OCI-LY7 (cell line): ENCODE results near the gene MACROD2. TPM values are rescaled to one million over a fixed set of nuclear protein-coding genes. Genes with fewer than 3 reads are reported as not detected.
A peak's percentile ranks its signal among the peaks of the same experiment; 100 is the strongest.

Experiments
- BruUV-seq: library from RNA; stranded (reverse); fragments of 400-500 nt; replicated peaks from 2 replicates; lab custom pipeline; 2021; lab: Mats Ljungman, UMichigan
- CTCF ChIA-PET: fragments of 300-600 bp; sonication (Branson Sonifier 250); formaldehyde crosslinking; loops from one replicate; lab custom pipeline; 2022; ENCODE audit warnings: antibody characterized with exemption; ENCODE audit not compliant: unreplicated experiment; lab: Charles Lee
- POLR2A ChIA-PET: fragments of 300-600 bp; sonication (Branson Sonifier 250); formaldehyde crosslinking; loops from one replicate; lab custom pipeline; 2022; ENCODE audit warnings: antibody characterized with exemption; lab: Charles Lee
- DNase-seq: peaks from one replicate; pipeline ENCODE4 v3.0.0-alpha.2; 2015; ENCODE audit warnings: low spot score
- H2AFZ ChIP-seq: fragments of 200-600 bp; sonication (generic), shearing (Covaris generic); 2 replicates; pipeline ENCODE4 v1.6.1; 2014; ENCODE audit warnings: mild to moderate bottlenecking, antibody characterized with exemption, low read length, moderate library complexity
- H3K27ac ChIP-seq: fragments of 200-600 bp; sonication (generic); 2 replicates; pipeline ENCODE4 v1.5.1; 2014; ENCODE audit warnings: mixed run types, low read depth, mild to moderate bottlenecking, moderate library complexity, low read length, inconsistent platforms; ENCODE audit not compliant: poor library complexity, severe bottlenecking
- H3K36me3 ChIP-seq: fragments of 200-600 bp; sonication (generic); 2 replicates; pipeline ENCODE4 v1.6.1; 2014; ENCODE audit warnings: mild to moderate bottlenecking, antibody characterized with exemption, low read length, moderate library complexity, mixed read lengths; ENCODE audit not compliant: insufficient read depth
- H3K4me1 ChIP-seq: fragments of 200-600 bp; sonication (generic); 2 replicates; pipeline ENCODE4 v1.5.1; 2014; ENCODE audit warnings: mild to moderate bottlenecking, low read length; ENCODE audit not compliant: insufficient read depth, poor library complexity, severe bottlenecking
- H3K4me2 ChIP-seq: fragments of 200-600 bp; sonication (generic); 2 replicates; pipeline ENCODE4 v1.6.1; 2014; ENCODE audit warnings: mild to moderate bottlenecking, low read length
- H3K4me3 ChIP-seq: fragments of 200-600 bp; sonication (generic); 2 replicates; pipeline ENCODE4 v1.5.1; 2014; ENCODE audit warnings: mild to moderate bottlenecking, low read depth, low read length; ENCODE audit not compliant: poor library complexity, severe bottlenecking
- H3K79me2 ChIP-seq: fragments of 200-600 bp; sonication (generic); 2 replicates; pipeline ENCODE4 v1.6.1; 2016; ENCODE audit warnings: low read depth, mild to moderate bottlenecking, low read length, moderate library complexity, mixed read lengths; ENCODE audit not compliant: insufficient read depth
- H3K9me2 ChIP-seq: fragments of 200-600 bp; sonication (generic); 2 replicates; pipeline ENCODE4 v1.6.1; 2016; ENCODE audit warnings: mild to moderate bottlenecking, low read length, mixed read lengths; ENCODE audit not compliant: insufficient read depth
- H3K9me3 ChIP-seq: fragments of 200-600 bp; sonication (generic); 2 replicates; pipeline ENCODE4 v1.6.1; 2014; ENCODE audit warnings: mild to moderate bottlenecking, mixed run types, low read length, mixed read lengths
- H4K20me1 ChIP-seq: fragments of 200-600 bp; sonication (generic); 2 replicates; pipeline ENCODE4 v1.6.1; 2014; ENCODE audit warnings: mild to moderate bottlenecking, antibody characterized with exemption, low read length, moderate library complexity, mixed read lengths; ENCODE audit not compliant: insufficient read depth
- CTCF ChIP-seq: fragments of 200-600 bp; sonication (generic); conservative IDR thresholded peaks from 2 replicates; pipeline ENCODE4 v1.5.1; 2014; ENCODE audit warnings: mild to moderate bottlenecking, antibody characterized with exemption, low read length, moderate library complexity, mixed read lengths
- EZH2phosphoT487 ChIP-seq: fragments of 200-600 bp; sonication (generic); IDR thresholded peaks from 2 replicates; pipeline ENCODE4 v1.6.1; 2018; ENCODE audit warnings: low read depth, borderline replicate concordance, mild to moderate bottlenecking, mixed run types, antibody characterized with exemption, low read length, moderate library complexity, mixed read lengths
- intact Hi-C: fragments of 100-400 bp; cut with micrococcal nuclease; formaldehyde crosslinking; loops from one replicate; pipeline ENCODE4 v1.10.0; 2022; ENCODE audit not compliant: unreplicated experiment
- total RNA-seq, 2 experiments: library from RNA; depleted of rRNA in 1 of 2; stranded (reverse); fragments of >200 nt in 1 of 2; shearing (Covaris generic) in 1 of 2; gene quantifications; 2 replicates each; pipeline ENCODE4 v1.2.3, GENCODE V29; 2014 to 2022

Gene MACROD2
- total RNA-seq, 2 experiments from 2014 or later: 0.09 to 4.5 TPM

GRCh38 chr20:14334306-14334930 is 339.1 kb downstream of the MACROD2 start:
- H3K9me2 ChIP-seq: no peaks in the 10 kb centered on the region
- H4K20me1 ChIP-seq: no peaks in the 10 kb centered on the region
- DNase-seq: peak; percentile 1
- intact Hi-C loops: no loop called here
- H3K27ac ChIP-seq: no peak overlapping the region
- no peaks in the 10 kb centered on the region for H3K79me2 ChIP-seq
- no TSS peak for BruUV-seq
- CTCF ChIA-PET: no interaction called here
- H3K4me3 ChIP-seq: no peak overlapping the region
- no peak overlapping the region for H2AFZ ChIP-seq
- H3K4me2 ChIP-seq: no peak overlapping the region
- H3K4me1 ChIP-seq: no peaks in the 10 kb centered on the region
- H3K9me3 ChIP-seq: no peaks in the 10 kb centered on the region
- no peaks in the 10 kb centered on the region for H3K36me3 ChIP-seq
- TF ChIP-seq EZH2phosphoT487 (no peak), CTCF (peak; percentile 28; the same call in 1 of the 2 replicates)
- POLR2A ChIA-PET: interaction anchor here (0.6 kb wide), 1 partner anchor 244 kb away, joined by 3 read pairs; no protein-coding TSS in a partner anchor

GRCh38 chr20:14335052-14335451 is 339.7 kb downstream of the MACROD2 start:
- no peak overlapping the region for H3K4me3 ChIP-seq
- no peaks in the 10 kb centered on the region for H3K36me3 ChIP-seq
- no peaks in the 10 kb centered on the region for H4K20me1 ChIP-seq
- no peaks in the 10 kb centered on the region for H3K79me2 ChIP-seq
- no peak overlapping the region for H2AFZ ChIP-seq
- no peak overlapping the region for H3K27ac ChIP-seq
- intact Hi-C loops: no loop called here
- H3K9me2 ChIP-seq: no peaks in the 10 kb centered on the region
- H3K9me3 ChIP-seq: no peaks in the 10 kb centered on the region
- TF ChIP-seq EZH2phosphoT487: no peak
- TF ChIP-seq CTCF: no peak
- BruUV-seq: no TSS peak
- POLR2A ChIA-PET: no interaction called here
- no peaks in the 10 kb centered on the region for H3K4me1 ChIP-seq
- CTCF ChIA-PET: no interaction called here
- H3K4me2 ChIP-seq: no peak overlapping the region
- DNase-seq: no peak

- no peaks in the 10 kb centered on the region for H3K79me2 ChIP-seq
- POLR2A ChIA-PET: interaction anchor here (1.0 kb wide), 1 partner anchor 20 kb away, joined by 3 read pairs; no protein-coding TSS in a partner anchor
- no peak overlapping the region for H3K4me2 ChIP-seq
- H3K9me3 ChIP-seq: no peaks in the 10 kb centered on the region
- no TSS peak for BruUV-seq
- no peaks in the 10 kb centered on the region for H3K36me3 ChIP-seq
- no peak for DNase-seq
- H3K27ac ChIP-seq: no peak overlapping the region
- H3K4me1 ChIP-seq: no peaks in the 10 kb centered on the region
- CTCF ChIA-PET: no interaction called here
- H2AFZ ChIP-seq: no peak overlapping the region
- intact Hi-C loops: no loop called here
- no peak for TF ChIP-seq EZH2phosphoT487
- no peak for TF ChIP-seq CTCF
- no peaks in the 10 kb centered on the region for H3K9me2 ChIP-seq
- H3K4me3 ChIP-seq: no peak overlapping the region
- no peaks in the 10 kb centered on the region for H4K20me1 ChIP-seq
These were observed 341.4 kb downstream of the MACROD2 start for GRCh38 chr20:14336686-14337085.
